HL-60 (cell line): ENCODE data around the gene USP31.

Source experiments
- DNase-seq, 2 experiments: peaks; one replicate each; pipeline ENCODE4 v3.0.0-alpha.2; 2010 to 2020; ENCODE audit warnings: low read depth in 1 of 2, low spot score in 1 of 2
- H3K27ac ChIP-seq: fragments of 250-450 bp; sonication (Bioruptor Pico); replicated peaks from 2 replicates; pipeline ENCODE4 v1.5.1; 2020; ENCODE audit warnings: mild to moderate bottlenecking, moderate library complexity
- H3K27me3 ChIP-seq: fragments of 250-450 bp; sonication (Bioruptor Pico); 2 replicates; pipeline ENCODE4 v1.5.1; 2021; ENCODE audit warnings: mild to moderate bottlenecking, moderate library complexity; ENCODE audit not compliant: insufficient read depth, poor library complexity, severe bottlenecking
- H3K4me3 ChIP-seq: replicated peaks from 2 replicates; pipeline ENCODE4 v1.5.1; 2011; ENCODE audit warnings: mild to moderate bottlenecking, control low read depth, low read length; ENCODE audit not compliant: insufficient read depth
- GABPA ChIP-seq: IDR thresholded peaks from 2 replicates; pipeline ENCODE4 v1.6.1; 2012; ENCODE audit warnings: low read depth
- POLR2AphosphoS5 ChIP-seq: IDR thresholded peaks from 2 replicates; pipeline ENCODE4 v1.6.1; 2012; ENCODE audit warnings: low read depth
- REST ChIP-seq: IDR thresholded peaks from 2 replicates; pipeline ENCODE4 v1.6.1; 2012; ENCODE audit warnings: low read depth; ENCODE audit not compliant: insufficient replicate concordance
- SPI1 ChIP-seq: IDR thresholded peaks from 2 replicates; pipeline ENCODE4 v1.6.1; 2012; ENCODE audit warnings: low read depth, mild to moderate bottlenecking, borderline replicate concordance
- TF ChIP-seq, protein P1 (sequence below): IDR thresholded peaks from one replicate; pipeline ENCODE4 v1.5.1; 2011; ENCODE audit warnings: low read length, control low read depth, inconsistent platforms; ENCODE audit not compliant: insufficient read depth

Gene USP31

DNA sequence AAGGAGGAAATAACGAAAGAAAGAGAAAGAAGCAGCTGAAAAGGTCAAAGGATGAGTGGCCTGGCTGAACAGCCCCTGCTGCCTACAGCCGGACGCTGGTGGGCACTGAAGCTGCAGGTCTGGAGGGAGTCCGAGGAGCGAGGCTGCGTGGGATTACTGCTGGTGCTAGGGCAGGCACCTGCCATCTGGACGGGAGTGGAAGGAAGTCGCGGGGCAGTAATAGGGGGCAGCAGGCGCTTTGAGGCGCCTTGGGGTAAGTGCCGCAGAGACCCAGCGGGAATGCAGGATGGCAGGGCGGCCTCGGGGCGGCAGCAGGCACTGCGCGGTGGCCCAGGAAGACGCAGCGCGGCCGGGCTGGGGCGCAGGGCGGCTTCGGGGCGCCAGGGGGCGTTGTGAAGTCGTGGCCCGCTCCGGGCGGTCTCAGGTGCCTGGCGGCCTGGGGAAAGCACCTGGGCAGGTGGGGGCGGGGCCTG, 33.0 kb upstream of the USP31 start:
- no peak overlapping the region for H3K27ac ChIP-seq
- H3K27me3 ChIP-seq, result peaks cover 32% of the 10 kb centered on the region
- peak overlapping the region; percentile 15; the same call in 1 of the 2 replicates for H3K4me3 ChIP-seq
- peak; percentile 32 to 72 for DNase-seq
- TF ChIP-seq POLR2AphosphoS5 (no peak), SPI1 (no peak), GABPA (no peak), REST (no peak)
- TF ChIP-seq, protein P1, sequence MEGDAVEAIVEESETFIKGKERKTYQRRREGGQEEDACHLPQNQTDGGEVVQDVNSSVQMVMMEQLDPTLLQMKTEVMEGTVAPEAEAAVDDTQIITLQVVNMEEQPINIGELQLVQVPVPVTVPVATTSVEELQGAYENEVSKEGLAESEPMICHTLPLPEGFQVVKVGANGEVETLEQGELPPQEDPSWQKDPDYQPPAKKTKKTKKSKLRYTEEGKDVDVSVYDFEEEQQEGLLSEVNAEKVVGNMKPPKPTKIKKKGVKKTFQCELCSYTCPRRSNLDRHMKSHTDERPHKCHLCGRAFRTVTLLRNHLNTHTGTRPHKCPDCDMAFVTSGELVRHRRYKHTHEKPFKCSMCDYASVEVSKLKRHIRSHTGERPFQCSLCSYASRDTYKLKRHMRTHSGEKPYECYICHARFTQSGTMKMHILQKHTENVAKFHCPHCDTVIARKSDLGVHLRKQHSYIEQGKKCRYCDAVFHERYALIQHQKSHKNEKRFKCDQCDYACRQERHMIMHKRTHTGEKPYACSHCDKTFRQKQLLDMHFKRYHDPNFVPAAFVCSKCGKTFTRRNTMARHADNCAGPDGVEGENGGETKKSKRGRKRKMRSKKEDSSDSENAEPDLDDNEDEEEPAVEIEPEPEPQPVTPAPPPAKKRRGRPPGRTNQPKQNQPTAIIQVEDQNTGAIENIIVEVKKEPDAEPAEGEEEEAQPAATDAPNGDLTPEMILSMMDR, result peak; percentile 88

- H3K27ac ChIP-seq, result no peak overlapping the region
- TF ChIP-seq SPI1 (no peak), GABPA (no peak), POLR2AphosphoS5 (no peak), REST (no peak)
- TF ChIP-seq, protein P1, result no peak
- peaks cover 32% of the 10 kb centered on the region for H3K27me3 ChIP-seq
- no peak overlapping the region for H3K4me3 ChIP-seq
- DNase-seq, result no peak
Measured at GRCh38 chr16:23181506-23181905, 32.3 kb upstream of the USP31 start.

GRCh38 chr16:23175651-23176050, 26.4 kb upstream of the USP31 start:
- Histone ChIP-seq H3K27me3 (peaks cover 2% of the 10 kb centered on the region), H3K27ac (no peak overlapping the region), H3K4me3 (no peak overlapping the region)
- no peak for DNase-seq
- TF ChIP-seq SPI1, result no peak
- no peak for TF ChIP-seq POLR2AphosphoS5
- no peak for TF ChIP-seq REST
- TF ChIP-seq, protein P1, result no peak
- TF ChIP-seq GABPA, result no peak
